Endometrial microvascular endothelial cells (primary cell): Measurements from ENCODE around the gene CHD5. TPM values are rescaled to one million over a fixed set of nuclear protein-coding genes. Genes with fewer than 3 reads are reported as not detected.

Source experiments
- in situ Hi-C: cut with HindIII; loops from 2 replicates; pipeline ENCODE4 v1.10.0; 2017; ENCODE audit warnings: low sequenced_read_pairs, low pct_unique_long_range_greater_than_20kb; ENCODE audit errors: inconsistent ontology term
- total RNA-seq: library from RNA; depleted of rRNA; stranded (reverse); fragments of >200 nt; gene quantifications from one replicate; pipeline ENCODE4 v1.2.3, GENCODE V29; 2015; ENCODE audit errors: inconsistent ontology term

The CHD5 gene
- total RNA-seq, 1 donor from 2014 or later, result not detected

DNA sequence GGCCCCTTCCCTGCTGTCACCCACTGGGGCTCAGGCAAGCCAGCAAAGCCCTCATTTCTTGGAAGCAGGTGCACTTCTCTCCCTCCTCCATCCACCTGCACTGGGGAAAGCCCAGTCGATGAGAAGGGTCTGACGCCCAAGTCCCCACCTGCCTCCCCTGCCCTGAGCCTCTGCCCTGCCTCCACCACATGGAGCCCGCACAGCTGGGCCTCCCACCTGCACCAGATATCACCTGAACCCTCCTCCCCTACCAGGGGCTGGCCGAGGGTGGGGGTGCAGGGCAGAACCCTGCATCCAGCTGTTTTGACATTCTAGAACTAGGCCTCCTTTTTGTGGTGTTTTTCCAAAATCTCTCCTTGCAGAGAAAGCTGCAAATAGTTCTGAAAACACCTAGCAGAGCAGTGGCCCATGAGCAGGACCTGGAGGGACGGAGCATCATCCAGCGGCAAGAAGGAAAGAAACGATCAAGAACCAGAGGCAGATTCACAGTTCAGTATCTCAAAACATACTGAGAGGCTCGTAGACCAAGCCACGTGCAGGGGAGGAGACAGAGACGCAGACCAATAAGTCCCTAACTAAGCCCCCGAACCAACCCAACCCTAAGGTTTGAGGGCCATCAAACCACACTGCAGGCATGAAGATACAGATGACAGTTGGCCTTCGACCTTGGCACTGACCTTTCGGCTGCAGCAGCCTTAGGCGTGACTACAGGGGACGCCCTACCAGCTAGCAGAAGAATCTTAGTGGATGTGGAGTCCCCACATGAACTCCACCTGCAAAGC lies 16.7 kb downstream of the CHD5 start:
- in situ Hi-C loops, result no loop called here

DNA sequence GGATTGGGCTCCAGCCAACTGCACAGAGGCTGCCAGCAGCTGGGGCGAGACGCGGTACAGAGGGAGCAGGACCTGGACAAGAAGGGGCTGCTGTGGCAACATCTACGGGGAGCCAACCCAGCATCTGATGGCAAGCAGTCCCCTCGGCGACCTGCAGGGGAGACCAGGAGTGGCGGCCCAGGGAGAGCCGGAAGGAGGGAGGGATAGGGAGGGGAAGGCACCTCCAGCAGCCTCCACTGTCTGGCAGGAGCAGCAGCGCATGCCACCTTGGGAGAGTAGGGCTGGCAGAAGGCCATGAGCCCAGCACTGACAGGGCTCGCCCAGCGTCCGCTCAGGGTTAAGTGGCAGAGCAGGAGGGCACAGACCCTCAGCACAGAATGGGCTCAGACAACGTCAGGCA lies 17.3 kb downstream of the CHD5 start:
- in situ Hi-C loops, result no loop called here

- in situ Hi-C loops, result no loop called here
Observed at GRCh38 chr1:6162341-6162740, 17.8 kb downstream of the CHD5 start.

DNA sequence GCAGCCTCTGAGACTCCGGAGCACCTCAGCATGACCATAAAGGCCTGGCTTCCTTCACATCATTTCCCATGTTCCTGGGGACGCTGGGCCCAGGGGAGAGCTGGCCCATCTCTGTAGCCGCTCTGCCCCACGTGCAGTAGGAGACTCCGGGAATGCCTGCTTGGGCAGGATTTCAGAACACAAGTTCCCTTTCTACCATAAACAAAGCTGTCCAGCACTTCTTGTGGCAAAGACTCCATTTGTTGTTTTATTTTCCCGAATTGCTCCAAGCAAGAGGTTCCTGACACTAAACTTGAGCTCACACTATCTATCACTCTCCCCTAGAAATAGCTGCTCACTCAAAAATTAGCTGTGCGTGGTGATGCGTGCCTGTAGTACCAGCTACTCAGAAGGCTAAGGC lies 21.9 kb downstream of the CHD5 start:
- in situ Hi-C loops, result no loop called here

DNA sequence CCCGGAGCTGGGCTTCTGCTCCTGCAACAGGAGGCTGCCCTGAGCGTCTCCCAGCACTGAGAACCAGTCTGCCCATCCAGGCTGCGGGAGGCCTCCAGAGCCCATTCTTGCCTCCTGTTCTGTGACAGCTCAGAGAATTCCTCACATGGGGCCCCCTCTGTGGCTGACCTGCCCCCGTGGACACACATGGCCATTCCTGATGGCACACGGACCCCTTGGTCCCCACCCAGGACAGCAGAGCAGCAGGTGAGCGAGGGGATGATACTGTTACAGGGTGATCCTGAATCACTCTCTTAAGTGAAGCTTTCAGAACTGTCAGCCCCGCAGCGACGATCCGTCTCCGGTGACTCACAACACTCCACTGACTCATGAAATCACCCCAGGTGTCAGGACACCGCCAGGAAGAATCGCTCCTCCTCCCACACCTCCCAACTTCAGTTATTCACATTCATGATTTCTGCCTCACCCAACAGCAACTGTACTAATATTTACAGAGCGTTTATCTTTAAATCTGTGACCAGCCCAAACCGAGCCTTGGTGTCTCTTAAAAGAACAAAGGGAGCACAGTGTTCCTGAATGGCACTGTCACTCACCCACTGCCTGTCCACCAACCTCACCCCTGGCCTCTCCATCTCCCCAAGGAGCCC lies 22.5 kb downstream of the CHD5 start:
- in situ Hi-C loops, result no loop called here

DNA sequence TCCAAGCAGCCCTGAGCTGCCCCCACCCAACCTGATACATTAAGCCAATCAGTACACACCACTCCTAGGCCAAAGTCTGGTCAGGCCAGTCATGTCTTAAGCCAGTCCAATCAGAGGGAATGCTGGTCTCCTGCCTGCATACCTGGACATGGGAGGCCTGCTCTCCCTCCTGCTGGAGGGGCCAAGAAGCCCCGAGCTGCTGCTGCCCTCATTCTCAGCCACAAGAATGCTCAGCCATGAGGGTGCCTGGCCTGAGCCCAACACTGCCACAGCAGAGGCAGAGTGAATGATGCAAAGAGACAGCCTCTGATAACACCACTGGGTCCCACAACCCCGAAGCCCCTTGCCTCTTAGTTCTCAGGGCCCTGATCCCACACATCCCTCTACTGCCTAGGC lies 23.0 kb downstream of the CHD5 start:
- in situ Hi-C loops, result no loop called here

DNA sequence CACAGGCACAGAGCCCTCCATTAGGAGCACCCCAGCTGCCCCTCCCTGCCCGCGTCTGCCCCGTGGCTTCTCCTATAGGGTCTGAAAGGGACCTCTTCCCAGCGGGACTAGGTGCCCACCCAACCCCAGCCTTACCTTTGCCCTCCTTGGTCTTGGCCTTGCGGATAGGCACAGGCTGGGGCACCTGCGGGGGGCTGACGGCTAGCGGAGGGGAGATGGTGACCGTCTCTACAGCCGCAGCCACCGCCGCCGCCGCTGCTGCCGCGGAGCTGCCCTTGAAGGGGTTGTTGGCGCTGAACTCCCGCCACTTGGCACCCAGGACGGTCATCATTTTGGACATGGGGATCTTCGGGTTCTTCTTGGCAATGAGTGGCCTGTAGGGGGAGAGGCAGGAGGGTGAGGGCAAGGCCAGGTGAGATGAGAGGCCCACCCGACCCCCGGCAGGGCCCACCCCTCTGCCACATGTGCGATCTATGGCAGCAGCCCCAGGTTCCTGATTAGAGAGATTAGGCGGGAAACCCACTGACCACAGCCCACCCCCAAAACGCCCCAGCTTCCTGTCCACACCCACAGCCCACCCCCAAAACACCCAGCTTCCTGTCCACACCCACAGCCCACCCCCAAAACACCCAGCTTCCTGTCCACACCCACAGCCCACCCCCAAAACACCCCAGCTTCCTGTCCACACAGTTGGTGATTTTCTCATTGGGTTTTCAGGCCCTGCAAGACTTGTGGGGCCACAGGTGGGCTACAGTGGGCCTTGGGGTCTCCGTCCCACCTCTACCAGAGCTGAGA lies 25.4 kb downstream of the CHD5 start:
- in situ Hi-C loops, result no loop called here

- in situ Hi-C loops, result no loop called here
Observed at GRCh38 chr1:6152882-6153281, 27.2 kb downstream of the CHD5 start.

GRCh38 chr1:6152181-6152580 lies 27.9 kb downstream of the CHD5 start:
- in situ Hi-C loops, result no loop called here

- in situ Hi-C loops, result no loop called here
Observed at GRCh38 chr1:6151291-6151822, 28.8 kb downstream of the CHD5 start.

DNA sequence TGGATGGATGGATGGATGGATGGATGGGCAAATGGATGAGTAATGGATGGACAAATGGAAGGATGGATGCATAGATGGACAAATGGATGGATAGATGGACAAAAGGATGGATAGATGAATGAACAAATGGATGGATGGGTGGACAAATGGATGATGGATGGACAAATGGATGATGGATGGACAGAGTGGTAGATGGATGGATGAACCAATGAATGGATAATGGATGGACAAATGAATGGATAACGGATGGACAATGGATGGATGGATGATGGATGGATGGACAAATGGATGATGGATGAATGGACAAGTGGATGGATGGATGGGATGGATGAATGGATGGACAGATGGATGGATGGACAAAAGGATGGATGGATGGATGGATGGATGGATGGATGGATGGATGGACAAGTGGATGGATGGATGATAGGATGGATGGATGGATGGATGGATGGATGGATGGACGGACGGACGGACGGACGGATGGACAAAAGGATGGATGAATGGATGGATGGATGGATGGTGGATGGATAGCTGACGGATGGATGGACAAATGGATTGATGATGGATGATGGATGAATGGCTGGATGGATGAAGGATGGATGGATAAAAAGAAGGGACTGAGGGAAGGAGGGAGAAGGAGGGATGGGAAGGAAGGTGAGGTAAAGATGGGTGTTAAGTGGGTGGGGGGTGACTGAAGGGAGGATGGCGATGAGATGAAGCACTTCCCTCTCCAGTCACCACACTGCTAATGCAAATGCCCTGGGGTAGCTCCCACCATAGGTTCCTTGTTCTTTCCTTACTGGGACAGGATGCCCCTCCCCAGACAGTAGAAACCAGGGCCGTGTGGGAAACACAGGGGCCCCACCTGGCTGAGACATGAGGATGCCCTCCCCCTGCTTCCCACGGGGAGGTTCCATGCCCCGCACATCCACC lies 29.8 kb downstream of the CHD5 start:
- in situ Hi-C loops, result no loop called here

DNA sequence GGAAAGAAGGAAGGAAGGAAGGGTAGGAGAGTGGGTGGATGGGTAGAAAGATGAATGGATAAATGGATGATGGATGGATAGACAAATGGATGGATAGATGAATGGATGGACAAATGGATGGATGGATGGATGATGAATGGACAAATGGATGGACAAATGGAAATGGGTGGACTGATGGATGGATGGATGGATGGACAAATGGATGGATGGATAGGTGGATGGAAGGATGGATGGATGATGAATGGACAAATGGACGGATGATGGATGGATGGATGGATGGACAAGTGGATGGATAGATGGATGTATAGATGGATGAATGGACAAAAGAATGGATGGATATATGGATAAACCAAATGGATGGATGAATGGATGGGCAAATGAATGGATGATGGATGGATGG lies 30.5 kb downstream of the CHD5 start:
- in situ Hi-C loops, result no loop called here

GRCh38 chr1:6148497-6149241 lies 31.5 kb downstream of the CHD5 start:
- in situ Hi-C loops, result no loop called here

- in situ Hi-C loops, result no loop called here
Observed at GRCh38 chr1:6145864-6146410, 34.2 kb downstream of the CHD5 start.

DNA sequence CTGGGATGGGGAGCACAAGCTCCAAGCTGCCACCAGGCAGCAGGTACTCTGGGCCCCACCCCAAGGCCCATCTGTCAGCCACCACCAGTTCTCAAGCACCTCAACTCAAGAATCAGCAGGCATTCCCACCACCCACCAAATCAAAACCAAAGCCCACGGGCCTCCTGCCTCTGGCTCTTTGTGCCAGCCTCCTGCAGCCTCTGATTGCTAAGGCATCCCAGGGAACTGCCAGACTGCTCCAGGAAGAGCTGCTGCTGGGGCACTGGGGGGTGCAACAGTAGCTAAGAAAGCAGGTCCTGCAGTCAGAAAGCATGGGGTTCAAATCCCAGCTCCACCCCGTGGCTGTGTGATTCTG lies 34.7 kb downstream of the CHD5 start:
- in situ Hi-C loops, result no loop called here

- in situ Hi-C loops, result no loop called here
Observed at GRCh38 chr1:6144647-6145395, 35.3 kb downstream of the CHD5 start.

DNA sequence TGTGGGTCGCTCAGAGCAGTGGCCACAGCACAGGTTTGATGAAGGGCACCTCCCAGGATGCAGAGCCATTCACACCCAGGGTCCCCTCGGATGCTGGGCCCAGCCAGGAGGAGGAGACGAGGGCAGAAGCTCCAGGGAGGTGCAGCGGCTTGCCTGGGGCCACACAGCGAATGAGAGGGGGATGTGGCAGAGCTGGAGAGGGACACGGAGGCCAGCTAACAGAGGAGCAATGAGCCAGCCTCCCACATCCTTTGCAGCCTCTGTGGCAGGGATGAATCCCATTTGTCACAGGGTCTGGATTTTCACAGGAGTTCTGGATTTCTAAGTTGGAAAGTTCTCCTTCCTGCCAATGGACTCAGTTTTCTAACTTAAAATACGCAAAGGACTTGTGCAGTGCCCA lies 35.9 kb downstream of the CHD5 start:
- in situ Hi-C loops, result no loop called here
